T-helper 9 cell (primary cell): ENCODE measurements around the gene GRM7.

Experiments
- DNase-seq: peaks from one replicate; pipeline ENCODE4 v3.0.0-alpha.2; 2020

GRM7 gene

GRCh38 chr3:7421065-7421464, 560.1 kb downstream of the GRM7 start:
- DNase-seq, result no peak

DNA sequence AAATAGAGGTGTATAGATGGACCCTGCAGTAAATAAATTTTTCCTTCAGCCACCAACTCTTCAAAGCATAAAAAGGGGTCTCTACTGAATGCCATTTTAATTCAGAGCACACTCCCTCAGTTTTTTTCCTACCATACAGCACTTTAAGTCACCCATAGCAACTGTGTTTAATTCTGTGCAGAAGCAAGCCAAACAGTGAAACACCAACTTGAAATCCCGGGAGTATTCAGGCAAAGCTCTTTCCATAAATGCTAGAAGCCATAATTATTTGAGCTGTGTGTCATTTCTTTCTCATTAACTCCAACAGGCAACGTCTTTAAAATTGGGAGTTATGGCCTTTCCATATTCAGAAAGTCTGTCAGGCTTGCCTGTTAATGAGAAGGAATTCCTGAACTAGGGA, 562.1 kb downstream of the GRM7 start:
- DNase-seq, result no peak

GRCh38 chr3:7423995-7424394, 563.1 kb downstream of the GRM7 start:
- no peak for DNase-seq

DNA sequence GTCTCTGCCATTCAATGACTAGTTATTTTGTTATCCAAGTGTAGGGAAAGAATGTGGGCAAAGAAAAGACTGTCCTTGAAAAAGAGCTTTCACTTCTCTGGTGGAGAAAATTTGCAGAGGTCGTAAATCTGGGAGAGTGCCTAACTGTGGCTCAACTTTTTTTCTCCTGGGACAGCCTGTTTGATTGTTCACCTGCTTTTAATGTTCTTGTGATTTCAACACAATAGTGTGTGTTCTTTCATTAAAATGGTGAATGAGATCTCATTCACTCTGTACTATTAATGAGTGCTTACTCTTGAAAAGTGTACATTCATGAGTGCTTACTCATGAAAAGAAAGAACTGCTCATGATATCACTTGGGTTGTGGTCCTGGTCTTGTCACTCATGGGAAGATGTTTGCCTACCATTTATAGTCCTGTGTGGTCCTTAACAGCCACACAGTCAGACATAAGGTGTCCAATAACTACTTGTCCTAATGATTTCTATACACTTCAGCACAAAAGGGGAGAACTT, 567.3 kb downstream of the GRM7 start:
- DNase-seq, result no peak

DNA sequence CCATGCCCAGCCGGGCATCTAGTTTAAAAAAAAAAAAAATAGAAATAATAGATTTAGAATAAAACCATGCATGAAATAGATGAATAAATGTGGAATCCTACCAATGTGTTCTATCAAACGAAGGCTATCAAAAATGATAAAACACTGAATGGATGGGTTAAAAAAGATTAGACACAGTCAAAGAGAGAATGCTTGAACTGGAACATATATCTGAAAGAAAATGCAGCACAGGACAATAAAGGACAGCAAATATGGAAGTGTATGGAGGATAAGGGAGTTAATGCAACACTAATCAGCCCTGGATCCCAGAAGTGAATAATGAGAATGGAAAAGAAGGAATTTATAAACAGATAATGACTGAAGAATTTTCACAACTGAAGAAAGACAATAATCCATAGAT, 571.7 kb downstream of the GRM7 start:
- DNase-seq, result no peak

DNA sequence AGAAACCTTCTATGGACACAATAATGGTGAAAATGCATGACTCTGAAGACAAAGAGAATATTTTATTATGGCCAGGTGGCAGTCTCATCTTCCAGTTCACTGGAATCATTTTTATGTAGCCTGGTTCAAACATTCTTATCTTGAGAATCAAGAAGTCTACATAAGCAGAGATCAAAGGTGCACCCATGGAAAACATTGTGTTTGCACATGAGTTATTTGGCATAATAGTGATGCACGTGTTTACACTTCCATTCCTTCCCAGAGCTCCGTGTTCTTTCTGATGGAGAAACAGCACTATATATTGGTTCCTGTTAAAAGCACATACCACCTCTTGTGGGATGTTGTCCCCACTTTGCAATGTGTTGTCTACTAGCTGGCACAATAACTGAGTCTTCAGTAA, 572.2 kb downstream of the GRM7 start:
- DNase-seq, result no peak

DNA sequence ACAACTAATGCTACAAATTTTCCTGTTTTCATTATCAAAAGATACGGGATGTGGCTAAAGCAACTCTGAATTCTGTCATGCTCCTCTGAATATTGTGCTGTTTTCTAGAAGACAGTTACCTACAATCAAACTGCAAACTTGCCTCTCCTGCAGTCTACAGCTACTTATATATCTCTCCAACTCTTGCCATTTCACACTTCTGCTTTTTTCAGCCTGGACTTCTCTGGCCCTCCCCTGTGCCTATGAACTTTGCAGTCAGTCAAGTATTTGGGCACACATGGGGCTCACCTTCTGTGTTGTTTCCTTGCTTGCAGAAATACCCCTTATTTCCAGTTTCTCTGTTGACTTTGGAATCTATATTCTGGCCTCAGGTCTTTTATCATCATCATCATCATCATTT, 575.6 kb downstream of the GRM7 start:
- no peak for DNase-seq

GRCh38 chr3:7437231-7437630, 576.3 kb downstream of the GRM7 start:
- no peak for DNase-seq

- DNase-seq, result no peak
These were observed 578.3 kb downstream of the GRM7 start for GRCh38 chr3:7439101-7439680.

DNA sequence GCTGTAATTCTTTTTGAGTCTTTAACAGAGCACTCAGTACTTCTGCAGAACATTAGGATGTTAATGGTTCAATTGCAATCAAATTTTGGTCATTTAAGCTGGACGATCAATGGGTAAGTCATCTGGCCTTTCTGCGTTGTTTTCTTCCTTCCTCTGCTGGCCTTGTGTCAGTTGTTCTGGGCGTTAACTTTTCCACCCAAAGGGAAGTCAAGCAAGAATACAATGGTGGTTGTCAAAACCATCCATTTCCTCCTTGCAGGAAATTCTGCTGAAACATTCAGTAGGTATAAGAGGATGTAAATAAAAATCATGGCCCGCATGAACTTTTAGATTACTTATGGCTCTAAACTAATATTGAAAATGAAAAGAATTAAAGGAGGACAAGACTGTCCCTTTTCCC, 584.0 kb downstream of the GRM7 start:
- DNase-seq, result no peak

- no peak for DNase-seq
These were observed 584.4 kb downstream of the GRM7 start for GRCh38 chr3:7445331-7445730.

- no peak for DNase-seq
These were observed 586.4 kb downstream of the GRM7 start for GRCh38 chr3:7447197-7447769.

- DNase-seq, result no peak
These were observed 595.5 kb downstream of the GRM7 start for GRCh38 chr3:7456386-7456785.

GRCh38 chr3:7461202-7461825, 600.4 kb downstream of the GRM7 start:
- DNase-seq, result no peak

- DNase-seq, result no peak
These were observed 609.0 kb downstream of the GRM7 start for GRCh38 chr3:7469866-7470265.

DNA sequence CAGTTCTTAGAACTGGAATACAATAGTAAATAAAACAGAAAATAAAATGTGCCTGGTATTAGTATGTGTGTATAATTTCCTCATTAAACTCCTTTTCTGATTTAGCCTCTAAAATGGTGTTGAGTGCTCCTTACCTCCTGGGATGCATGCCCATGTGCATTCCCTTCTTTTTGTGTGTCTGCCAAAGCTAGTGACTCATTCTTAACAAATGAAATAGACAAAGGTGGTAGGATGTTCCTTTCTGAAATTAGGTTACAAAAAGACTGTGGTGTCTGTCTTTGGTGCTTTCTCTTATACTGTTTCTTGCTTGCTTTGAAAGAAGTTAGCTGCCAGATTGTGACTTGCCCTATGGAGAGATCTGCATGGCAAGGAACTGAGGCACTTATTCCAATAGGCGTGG, 623.7 kb downstream of the GRM7 start:
- DNase-seq, result no peak

- no peak for DNase-seq
These were observed 626.8 kb downstream of the GRM7 start for GRCh38 chr3:7487763-7488162.

GRCh38 chr3:7489417-7489816, 628.5 kb downstream of the GRM7 start:
- DNase-seq, result no peak

GRCh38 chr3:7498715-7499114, 637.8 kb downstream of the GRM7 start:
- no peak for DNase-seq

DNA sequence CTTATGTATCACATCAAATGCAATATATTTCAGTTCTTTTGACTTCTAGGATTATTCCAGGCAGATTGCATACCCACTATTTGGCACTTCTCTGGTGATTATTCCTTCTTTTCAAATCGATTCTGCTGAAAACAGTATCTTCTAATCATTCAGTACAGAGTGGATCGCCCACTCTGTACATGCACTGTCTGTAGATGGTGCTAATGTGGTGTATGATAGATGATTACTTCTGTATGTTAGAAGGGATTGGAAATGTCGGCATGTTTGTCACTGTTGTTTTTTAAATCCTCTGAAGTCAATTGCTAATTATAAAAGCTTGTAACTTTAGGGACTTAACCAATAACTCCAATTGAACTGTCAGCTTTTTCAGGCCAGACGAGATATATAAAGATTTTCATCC, 642.5 kb downstream of the GRM7 start:
- no peak for DNase-seq

GRCh38 chr3:7504886-7505775, 644.2 kb downstream of the GRM7 start:
- DNase-seq, result no peak

GRCh38 chr3:7506606-7507180, 645.8 kb downstream of the GRM7 start:
- no peak for DNase-seq

GRCh38 chr3:7508821-7509220, 647.9 kb downstream of the GRM7 start:
- DNase-seq, result no peak
